Skin epidermis (tissue), 12 donors: ENCODE results near the gene RIC1.
"Not testable (repeated sequence)": the region's sequence is repeated elsewhere in the genome, so short reads cannot be mapped to it uniquely, and the experiment has no call there.

Experiments
- H3K27ac ChIP-seq, 21 experiments: fragments of 200-600 bp; sonication (generic) in 11 of 21; one replicate each; pipeline ENCODE4 v1.5.0; 2020; ENCODE audit warnings: mild to moderate bottlenecking in 3 of 21, inconsistent platforms in 2 of 21, moderate library complexity in 2 of 21
- H3K4me3 ChIP-seq, 7 experiments: fragments of 200-600 bp; sonication (generic) in 2 of 7; one replicate each; pipeline ENCODE4 v1.5.0; 2020; ENCODE audit warnings: inconsistent platforms in 2 of 7, mild to moderate bottlenecking in 2 of 7, moderate library complexity in 1 of 7

The RIC1 gene

GRCh38 chr9:5628530-5629311, at the start of gene RIC1:
Gene RIC1, plus strand, starts transcription at chr9:5629107. Its CDS starts 203 bp downstream, at chr9:5629310.
- peak within 1 kb of the TSS; percentile 82 to 99 (median 97) for H3K27ac ChIP-seq
- peak within 1 kb of the TSS; percentile 76 to 100 (median 98) for H3K4me3 ChIP-seq

GRCh38 chr9:5579881-5580280, 49.0 kb upstream of the RIC1 start:
- no peak overlapping the region for H3K4me3 ChIP-seq
- H3K27ac ChIP-seq = no peak overlapping the region

- no peak overlapping the region for H3K4me3 ChIP-seq
- H3K27ac ChIP-seq = no peak overlapping the region
Measured at GRCh38 chr9:5580650-5581049, 48.3 kb upstream of the RIC1 start.

GRCh38 chr9:5581706-5582105, 47.2 kb upstream of the RIC1 start:
- H3K4me3 ChIP-seq, H3K27ac ChIP-seq: not testable (repeated sequence)

- no peak overlapping the region for H3K4me3 ChIP-seq
- H3K27ac ChIP-seq = peak overlapping the region in 12 of 21 experiments; percentile 2 to 73 (median 58)
Measured at GRCh38 chr9:5582835-5583195, 46.1 kb upstream of the RIC1 start.

- Histone ChIP-seq H3K27ac (peak overlapping the region in 9 of 21 experiments; percentile 8 to 63 (median 42)), H3K4me3 (no peak overlapping the region)
Measured at GRCh38 chr9:5586391-5586802, 42.5 kb upstream of the RIC1 start.

- H3K4me3 ChIP-seq = no peak overlapping the region
- peak overlapping the region in 6 of 21 experiments; percentile 20 to 63 (median 50) for H3K27ac ChIP-seq
Measured at GRCh38 chr9:5587024-5587423, 41.9 kb upstream of the RIC1 start.

GRCh38 chr9:5592231-5592630, 36.7 kb upstream of the RIC1 start:
- H3K4me3 ChIP-seq = no peak overlapping the region

GRCh38 chr9:5592904-5593303, 36.0 kb upstream of the RIC1 start:
- Histone ChIP-seq H3K27ac (no peak overlapping the region), H3K4me3 (no peak overlapping the region)

More at GRCh38 chr9:5592231-5592630, 36.7 kb upstream of the RIC1 start:
- no peak overlapping the region for H3K27ac ChIP-seq

- Histone ChIP-seq H3K4me3 (no peak overlapping the region), H3K27ac (no peak overlapping the region)
Measured at GRCh38 chr9:5593904-5594303, 35.0 kb upstream of the RIC1 start.

- H3K27ac ChIP-seq = no peak overlapping the region
Measured at GRCh38 chr9:5596173-5596572, 32.7 kb upstream of the RIC1 start.

GRCh38 chr9:5608298-5609225, 20.3 kb upstream of the RIC1 start:
- peak overlapping the region in 8 of 21 experiments; percentile 2 to 53 (median 22) for H3K27ac ChIP-seq

More at GRCh38 chr9:5596173-5596572, 32.7 kb upstream of the RIC1 start:
- H3K4me3 ChIP-seq = no peak overlapping the region

GRCh38 chr9:5609226-5609596, 19.7 kb upstream of the RIC1 start:
- Histone ChIP-seq H3K27ac (peak overlapping the region in 6 of 21 experiments; percentile 2 to 53 (median 28)), H3K4me3 (peak overlapping the region in 2 of 7 experiments; percentile 14 to 20)

More at GRCh38 chr9:5608298-5609225, 20.3 kb upstream of the RIC1 start:
- H3K4me3 ChIP-seq = peak overlapping the region in 2 of 7 experiments; percentile 14 to 20

GRCh38 chr9:5610491-5610890, 18.4 kb upstream of the RIC1 start:
- Histone ChIP-seq H3K27ac (no peak overlapping the region), H3K4me3 (no peak overlapping the region)

- H3K27ac ChIP-seq = peak overlapping the region in 4 of 21 experiments; percentile 10 to 32 (median 20)
- no peak overlapping the region for H3K4me3 ChIP-seq
Measured at GRCh38 chr9:5611321-5612184, 17.4 kb upstream of the RIC1 start.

GRCh38 chr9:5612185-5612530, 16.7 kb upstream of the RIC1 start:
- peak overlapping the region in 4 of 21 experiments; percentile 10 to 32 (median 20) for H3K27ac ChIP-seq
- no peak overlapping the region for H3K4me3 ChIP-seq

GRCh38 chr9:5614192-5614591, 14.7 kb upstream of the RIC1 start:
- Histone ChIP-seq H3K4me3 (no peak overlapping the region), H3K27ac (no peak overlapping the region)

GRCh38 chr9:5614985-5615384, 13.9 kb upstream of the RIC1 start:
- Histone ChIP-seq H3K4me3 (no peak overlapping the region), H3K27ac (no peak overlapping the region)

GRCh38 chr9:5617749-5618148, 11.2 kb upstream of the RIC1 start:
- peak overlapping the region in 2 of 21 experiments; percentile 31 to 63 for H3K27ac ChIP-seq
- no peak overlapping the region for H3K4me3 ChIP-seq
